Sigmoid colon (tissue), 7 donors: ENCODE data around the gene P3H2. TPM values are rescaled to one million over a fixed set of nuclear protein-coding genes. Genes with fewer than 3 reads are reported as not detected.
A peak's percentile ranks its signal among the peaks of the same experiment; 100 is the strongest.

Experiments
- DNase-seq: peaks from one replicate; pipeline ENCODE4 v3.0.0-alpha.2; 2019
- H3K27ac ChIP-seq, 4 donors: fragments of 200-600 bp; sonication (generic); one replicate each; pipeline ENCODE4 v1.5.1; 2016 to 2019; ENCODE audit warnings: mild to moderate bottlenecking in 1 of 4
- H3K27me3 ChIP-seq, 3 donors: fragments of 200-600 bp; sonication (generic); one replicate each; pipeline ENCODE4 v1.5.1; 2019; ENCODE audit warnings: mild to moderate bottlenecking in 1 of 3
- H3K36me3 ChIP-seq, 4 donors: fragments of 200-600 bp; sonication (generic); one replicate each; pipeline ENCODE4 v1.5.1; 2016 to 2019
- H3K4me1 ChIP-seq, 4 donors: fragments of 200-600 bp; sonication (generic); one replicate each; pipeline ENCODE4 v1.5.1; 2017 to 2019
- H3K4me3 ChIP-seq, 4 donors: fragments of 200-600 bp; sonication (generic); one replicate each; pipeline ENCODE4 v1.5.1; 2017 to 2019; ENCODE audit warnings: mild to moderate bottlenecking in 2 of 4, moderate library complexity in 1 of 4
- H3K9me3 ChIP-seq, 4 donors: fragments of 200-600 bp in 3 of 4; sonication (generic) in 3 of 4; one replicate each; pipeline versions ENCODE4 v1.5.1 to v1.6.1; 2013 to 2019
- EP300 ChIP-seq, 4 donors: sonication (generic); formaldehyde crosslinking; IDR thresholded peaks; one replicate each; pipeline ENCODE4 v1.6.1; 2017; ENCODE audit warnings: antibody characterized with exemption in 4 of 4
- POLR2A ChIP-seq, 2 donors: fragments of 450-650 bp; IDR thresholded peaks; one replicate each; pipeline ENCODE4 v1.6.1; 2016; ENCODE audit warnings: antibody characterized with exemption in 2 of 2, mild to moderate bottlenecking in 2 of 2, moderate library complexity in 2 of 2
- POLR2AphosphoS5 ChIP-seq, 4 donors: sonication (generic); formaldehyde crosslinking; IDR thresholded peaks; one replicate each; pipeline ENCODE4 v1.6.1; 2017; ENCODE audit warnings: antibody characterized with exemption in 4 of 4
- WGBS, 2 donors: extraction: QIAGEN DNeasy Blood & Tissue Kit; methylation state at CpG; one replicate each; pipeline ENCODE4 v1.1.7; 2013; 5-methylcytosine and 5-hydroxymethylcytosine counted together
- intact Hi-C: fragments of 100-400 bp; cut with DNase I; formaldehyde crosslinking; loops from one replicate; pipeline ENCODE4 v1.15.1; 2023
- polyA plus RNA-seq, 3 donors: library from polyadenylated mRNA; stranded (reverse); fragments of 200-250 nt; gene quantifications; one replicate each; pipeline ENCODE4 v1.2.3, GENCODE V29; 2013
- total RNA-seq, 4 donors: library from RNA; depleted of rRNA; stranded (reverse); fragments of >200 nt; gene quantifications; one replicate each; pipeline ENCODE4 v1.1.0, GENCODE V29; 2016
- TF ChIP-seq, protein P1 (sequence below), 4 experiments: fragments of 450-650 bp in 3 of 4; fragments of 200-600 bp in 1 of 4; IDR thresholded peaks; one replicate each; pipeline ENCODE4 v1.5.1; 2016 to 2019; ENCODE audit warnings: antibody characterized with exemption in 4 of 4, mild to moderate bottlenecking in 3 of 4, moderate library complexity in 2 of 4
- donor health status: healthy with polysubstance abuse.
- donor health status: Bipolar disorder and iron deficiency.
- donor health status: healthy.

The P3H2 gene
- total and polyA plus RNA-seq, 7 donors = 1.8 to 41.7 (median 29.6) TPM

DNA sequence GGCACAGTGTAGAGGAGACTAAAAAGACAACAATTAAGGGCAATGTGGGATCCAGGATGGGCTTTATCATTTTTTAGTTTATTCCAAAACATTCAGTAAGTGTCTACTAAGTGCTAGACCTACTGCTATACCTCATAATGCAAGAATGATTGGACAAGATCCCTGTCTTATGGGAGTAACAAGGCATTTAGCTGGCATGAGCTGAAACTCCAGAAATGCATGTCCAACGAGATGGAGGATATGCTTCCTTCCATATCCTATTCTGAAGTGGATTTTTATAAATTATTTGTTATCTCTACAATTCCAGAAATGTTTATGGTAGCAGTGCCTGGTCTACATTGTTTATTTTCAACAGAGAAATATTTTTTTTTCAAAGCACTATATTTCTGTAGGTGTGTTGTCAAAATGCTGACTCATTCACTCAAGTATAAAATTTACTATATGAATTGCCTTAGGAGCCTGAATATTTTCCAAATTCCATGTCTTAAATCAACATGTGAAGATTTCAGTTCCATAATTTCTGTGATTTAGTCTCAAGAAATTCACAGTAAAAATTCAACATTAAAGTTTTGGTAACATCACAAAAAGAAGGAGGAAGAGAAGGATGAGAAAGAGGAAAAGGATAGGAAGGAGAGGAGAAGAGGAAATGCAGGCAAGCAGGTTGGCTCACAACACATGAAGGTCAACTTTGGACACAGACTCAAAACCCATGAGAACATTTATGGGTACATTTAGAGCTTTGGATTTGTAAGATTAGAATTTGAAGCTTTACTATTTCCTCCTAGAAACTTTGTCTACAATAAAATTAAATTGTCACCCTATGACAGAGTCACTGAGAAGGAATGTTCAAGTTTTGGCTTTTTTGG is 88.6 kb downstream of the P3H2 start:
- H3K4me1 ChIP-seq = peaks cover 0 to 30% (median 18%) of the 10 kb centered on the region in 4 donors
- intact Hi-C loops = no loop called here
- no peak overlapping the region for H3K4me3 ChIP-seq
- TF ChIP-seq POLR2A (IDR thresholded peaks at IDR 0.05) (no peak), POLR2AphosphoS5 (IDR thresholded peaks at IDR 0.05) (no peak), EP300 (IDR thresholded peaks at IDR 0.05) (no peak)
- TF ChIP-seq, protein P1, sequence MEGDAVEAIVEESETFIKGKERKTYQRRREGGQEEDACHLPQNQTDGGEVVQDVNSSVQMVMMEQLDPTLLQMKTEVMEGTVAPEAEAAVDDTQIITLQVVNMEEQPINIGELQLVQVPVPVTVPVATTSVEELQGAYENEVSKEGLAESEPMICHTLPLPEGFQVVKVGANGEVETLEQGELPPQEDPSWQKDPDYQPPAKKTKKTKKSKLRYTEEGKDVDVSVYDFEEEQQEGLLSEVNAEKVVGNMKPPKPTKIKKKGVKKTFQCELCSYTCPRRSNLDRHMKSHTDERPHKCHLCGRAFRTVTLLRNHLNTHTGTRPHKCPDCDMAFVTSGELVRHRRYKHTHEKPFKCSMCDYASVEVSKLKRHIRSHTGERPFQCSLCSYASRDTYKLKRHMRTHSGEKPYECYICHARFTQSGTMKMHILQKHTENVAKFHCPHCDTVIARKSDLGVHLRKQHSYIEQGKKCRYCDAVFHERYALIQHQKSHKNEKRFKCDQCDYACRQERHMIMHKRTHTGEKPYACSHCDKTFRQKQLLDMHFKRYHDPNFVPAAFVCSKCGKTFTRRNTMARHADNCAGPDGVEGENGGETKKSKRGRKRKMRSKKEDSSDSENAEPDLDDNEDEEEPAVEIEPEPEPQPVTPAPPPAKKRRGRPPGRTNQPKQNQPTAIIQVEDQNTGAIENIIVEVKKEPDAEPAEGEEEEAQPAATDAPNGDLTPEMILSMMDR (IDR thresholded peaks at IDR 0.05) = no peak
- H3K36me3 ChIP-seq = no peaks in the 10 kb centered on the region
- no peaks in the 10 kb centered on the region for H3K27me3 ChIP-seq
- peak overlapping the region in 3 of 4 donors; percentile 45 to 67 (median 61) for H3K27ac ChIP-seq
- 9 to 33% methylated on average over 1 of the region's 1 CpG for WGBS, 2 donors
- DNase-seq = no peak
- H3K9me3 ChIP-seq = no peaks in the 10 kb centered on the region

GRCh38 chr3:190027116-190027515 is 93.6 kb downstream of the P3H2 start:
- H3K36me3 ChIP-seq = no peaks in the 10 kb centered on the region
- H3K27ac ChIP-seq = peak overlapping the region in 3 of 4 donors; percentile 67 to 79 (median 73)
- 90 to 94% methylated on average over 3 of the region's 3 CpGs for WGBS, 2 donors
- no peaks in the 10 kb centered on the region for H3K9me3 ChIP-seq
- TF ChIP-seq EP300 (IDR thresholded peaks at IDR 0.05) = no peak
- TF ChIP-seq POLR2AphosphoS5 (IDR thresholded peaks at IDR 0.05) = no peak
- no peak for TF ChIP-seq POLR2A (IDR thresholded peaks at IDR 0.05)
- TF ChIP-seq, protein P1 (IDR thresholded peaks at IDR 0.05) = no peak
- no peak for DNase-seq
- intact Hi-C loops = no loop called here
- H3K4me3 ChIP-seq = peak overlapping the region in 2 of 4 donors; percentile 1 to 34
- no peaks in the 10 kb centered on the region for H3K27me3 ChIP-seq
- peaks cover 0 to 21% (median 12%) of the 10 kb centered on the region in 4 donors for H3K4me1 ChIP-seq

- Histone ChIP-seq H3K4me3 (peak overlapping the region; percentile 1 to 34 (median 18)), H3K27me3 (no peaks in the 10 kb centered on the region), H3K9me3 (no peaks in the 10 kb centered on the region), H3K4me1 (peaks cover 0 to 25% (median 8%) of the 10 kb centered on the region in 4 donors), H3K27ac (peak overlapping the region in 3 of 4 donors; percentile 67 to 79 (median 73)), H3K36me3 (no peaks in the 10 kb centered on the region)
- 89 to 94% methylated on average over 6 of the region's 6 CpGs for WGBS, 2 donors
- TF ChIP-seq POLR2AphosphoS5 (IDR thresholded peaks at IDR 0.05) (peak in 1 of 4 donors; percentile 18), EP300 (IDR thresholded peaks at IDR 0.05) (no peak)
- no peak for DNase-seq
- intact Hi-C loops = no loop called here
Measured at GRCh38 chr3:190026154-190026553, 94.5 kb downstream of the P3H2 start.

DNA sequence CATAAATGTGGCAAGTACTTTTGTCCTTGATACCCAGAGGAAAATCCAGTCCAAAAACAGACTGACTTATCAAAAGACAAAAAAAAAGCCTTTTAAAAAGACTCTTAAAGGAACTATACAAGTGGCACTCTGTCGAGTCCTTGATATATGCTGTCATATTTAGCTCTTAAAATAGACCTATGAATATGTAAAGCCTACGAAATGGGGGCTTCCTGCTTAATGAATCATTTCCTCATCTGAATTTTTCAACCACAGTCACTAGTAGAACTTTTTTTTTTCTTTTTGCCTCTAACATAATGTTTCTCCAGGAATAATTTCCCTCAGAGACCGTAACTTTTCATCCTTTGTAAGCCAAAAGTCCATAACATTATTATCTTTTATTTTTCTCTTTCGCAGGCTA is 95.8 kb downstream of the P3H2 start:
- 62 to 78% methylated on average over 4 of the region's 4 CpGs for WGBS, 2 donors
- intact Hi-C loops = no loop called here
- H3K9me3 ChIP-seq = no peaks in the 10 kb centered on the region

GRCh38 chr3:190019844-190020243 is 100.9 kb downstream of the P3H2 start:
- TF ChIP-seq POLR2A (IDR thresholded peaks at IDR 0.05) = no peak
- TF ChIP-seq, protein P1 (IDR thresholded peaks at IDR 0.05) = no peak
- TF ChIP-seq POLR2AphosphoS5 (IDR thresholded peaks at IDR 0.05) = no peak
- TF ChIP-seq EP300 (IDR thresholded peaks at IDR 0.05) = no peak
- no peak overlapping the region for H3K4me3 ChIP-seq
- H3K9me3 ChIP-seq = no peaks in the 10 kb centered on the region
- H3K4me1 ChIP-seq = peaks cover 0 to 30% (median 9%) of the 10 kb centered on the region in 4 donors
- no peaks in the 10 kb centered on the region for H3K27me3 ChIP-seq
- no peak overlapping the region for H3K27ac ChIP-seq
- intact Hi-C loops = loop anchor here (5.0 kb wide), 2 partner anchors 53 to 102 kb away; partner anchors contain the start of gene P3H2
- H3K36me3 ChIP-seq = no peaks in the 10 kb centered on the region
- DNase-seq = no peak
- WGBS, 2 donors = 56% methylated on average over 2 of the region's 2 CpGs; no CpG with 5 or more reads in 1 of the 2 donors

More for the DNA sequence above, 95.8 kb downstream of the P3H2 start:
- TF ChIP-seq EP300 (IDR thresholded peaks at IDR 0.05) (no peak), POLR2A (IDR thresholded peaks at IDR 0.05) (no peak), POLR2AphosphoS5 (IDR thresholded peaks at IDR 0.05) (no peak)
- TF ChIP-seq, protein P1 (IDR thresholded peaks at IDR 0.05) = no peak
- H3K4me3 ChIP-seq = no peak overlapping the region
- H3K36me3 ChIP-seq = no peaks in the 10 kb centered on the region
- H3K27me3 ChIP-seq = no peaks in the 10 kb centered on the region
- H3K27ac ChIP-seq = peak overlapping the region in 1 of 4 donors; percentile 79
- H3K4me1 ChIP-seq = peaks cover 0 to 30% (median 8%) of the 10 kb centered on the region in 4 donors
- no peak for DNase-seq
